ENCODE results near the gene DOCK2. TPM values are rescaled to one million over a fixed set of nuclear protein-coding genes. Genes with fewer than 3 reads are reported as not detected.
A peak's percentile ranks its signal among the peaks of the same experiment; 100 is the strongest.

DOCK2 gene
- total RNA-seq, 1 experiment from 2014 or later = 1.4 TPM

- H3K9me3 ChIP-seq (ENCODE audit: control insufficient read depth, insufficient read depth, low read depth, low read length) = no peaks in the 10 kb centered on the region
- no peaks in the 10 kb centered on the region for H3K36me3 ChIP-seq (ENCODE audit: control insufficient read depth, insufficient read depth, low read length)
- H3K4me3 ChIP-seq (ENCODE audit: low read depth in 2 of 2, low read length in 2 of 2) = no peak overlapping the region
- TF ChIP-seq, protein P1, sequence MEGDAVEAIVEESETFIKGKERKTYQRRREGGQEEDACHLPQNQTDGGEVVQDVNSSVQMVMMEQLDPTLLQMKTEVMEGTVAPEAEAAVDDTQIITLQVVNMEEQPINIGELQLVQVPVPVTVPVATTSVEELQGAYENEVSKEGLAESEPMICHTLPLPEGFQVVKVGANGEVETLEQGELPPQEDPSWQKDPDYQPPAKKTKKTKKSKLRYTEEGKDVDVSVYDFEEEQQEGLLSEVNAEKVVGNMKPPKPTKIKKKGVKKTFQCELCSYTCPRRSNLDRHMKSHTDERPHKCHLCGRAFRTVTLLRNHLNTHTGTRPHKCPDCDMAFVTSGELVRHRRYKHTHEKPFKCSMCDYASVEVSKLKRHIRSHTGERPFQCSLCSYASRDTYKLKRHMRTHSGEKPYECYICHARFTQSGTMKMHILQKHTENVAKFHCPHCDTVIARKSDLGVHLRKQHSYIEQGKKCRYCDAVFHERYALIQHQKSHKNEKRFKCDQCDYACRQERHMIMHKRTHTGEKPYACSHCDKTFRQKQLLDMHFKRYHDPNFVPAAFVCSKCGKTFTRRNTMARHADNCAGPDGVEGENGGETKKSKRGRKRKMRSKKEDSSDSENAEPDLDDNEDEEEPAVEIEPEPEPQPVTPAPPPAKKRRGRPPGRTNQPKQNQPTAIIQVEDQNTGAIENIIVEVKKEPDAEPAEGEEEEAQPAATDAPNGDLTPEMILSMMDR (IDR thresholded peaks at IDR 0.05) = no peak
- TF ChIP-seq SIN3A (IDR thresholded peaks at IDR 0.05; ENCODE audit: borderline replicate concordance, insufficient read depth, low read depth, low read length) (no peak), POLR2AphosphoS5 (IDR thresholded peaks at IDR 0.05; ENCODE audit: low read depth, low read length) (no peak), REST (IDR thresholded peaks at IDR 0.05; ENCODE audit: insufficient read depth in 1 of 2, low read depth in 2 of 2, low read length in 1 of 2) (no peak), TCF7L2 (IDR thresholded peaks at IDR 0.05; ENCODE audit: low read depth, low read length) (no peak)
- POLR2A ChIA-PET = no interaction called here
- intact Hi-C loops (cut with micrococcal nuclease; ENCODE audit: unreplicated experiment) (loop anchor here (5.0 kb wide), 1 partner anchor 59 kb away; no protein-coding TSS in a partner anchor), in situ Hi-C loops (cut with HindIII; ENCODE audit: low pct_unique_long_range_greater_than_20kb, low sequenced_read_pairs) (no loop called here)
- ATAC-seq = no peak
- H3K27ac ChIP-seq (ENCODE audit: low read length) = peak overlapping the region; percentile 80; the same call in 1 of the 2 replicates
- peaks cover 34% of the 10 kb centered on the region for H3K4me1 ChIP-seq (ENCODE audit: control insufficient read depth, insufficient read depth, low read length)
- CTCF ChIA-PET = no interaction called here
- no peak for DNase-seq (ENCODE audit: low read depth, low spot score)
- BruUV-seq (replicated peaks) = no TSS peak
- no peaks in the 10 kb centered on the region for H3K27me3 ChIP-seq (ENCODE audit: control insufficient read depth, insufficient read depth, low read length)
These were observed 476.4 kb downstream of the DOCK2 start for GRCh38 chr5:170113522-170113900.

GRCh38 chr5:170114271-170114670 is 477.2 kb downstream of the DOCK2 start:
- peaks cover 29% of the 10 kb centered on the region for H3K4me1 ChIP-seq (ENCODE audit: control insufficient read depth, insufficient read depth, low read length)
- BruUV-seq (replicated peaks) = no TSS peak
- H3K4me3 ChIP-seq (ENCODE audit: low read depth in 2 of 2, low read length in 2 of 2) = no peak overlapping the region
- H3K9me3 ChIP-seq (ENCODE audit: control insufficient read depth, insufficient read depth, low read depth, low read length) = no peaks in the 10 kb centered on the region
- H3K36me3 ChIP-seq (ENCODE audit: control insufficient read depth, insufficient read depth, low read length) = no peaks in the 10 kb centered on the region
- DNase-seq (ENCODE audit: low read depth, low spot score) (no peak), ATAC-seq (no peak)
- H3K27ac ChIP-seq (ENCODE audit: low read length) = peak overlapping the region; percentile 70; the same call in 1 of the 2 replicates
- TF ChIP-seq POLR2AphosphoS5 (IDR thresholded peaks at IDR 0.05; ENCODE audit: low read depth, low read length) (no peak), TCF7L2 (IDR thresholded peaks at IDR 0.05; ENCODE audit: low read depth, low read length) (no peak), REST (IDR thresholded peaks at IDR 0.05; ENCODE audit: insufficient read depth in 1 of 2, low read depth in 2 of 2, low read length in 1 of 2) (no peak), SIN3A (IDR thresholded peaks at IDR 0.05; ENCODE audit: borderline replicate concordance, insufficient read depth, low read depth, low read length) (no peak)
- TF ChIP-seq, protein P1 (IDR thresholded peaks at IDR 0.05) = no peak
- in situ Hi-C loops (cut with HindIII; ENCODE audit: low pct_unique_long_range_greater_than_20kb, low sequenced_read_pairs) = no loop called here
- H3K27me3 ChIP-seq (ENCODE audit: control insufficient read depth, insufficient read depth, low read length) = no peaks in the 10 kb centered on the region
- POLR2A ChIA-PET = no interaction called here
- CTCF ChIA-PET = no interaction called here
- intact Hi-C loops (cut with micrococcal nuclease; ENCODE audit: unreplicated experiment) = loop anchor here (5.0 kb wide), 1 partner anchor 58 kb away; no protein-coding TSS in a partner anchor
